ENCODE measurements around the gene MPRIP. TPM values are rescaled to one million over a fixed set of nuclear protein-coding genes. Genes with fewer than 3 reads are reported as not detected.

The MPRIP gene
- total RNA-seq, 1 experiment from 2014 or later, result 140 TPM

DNA sequence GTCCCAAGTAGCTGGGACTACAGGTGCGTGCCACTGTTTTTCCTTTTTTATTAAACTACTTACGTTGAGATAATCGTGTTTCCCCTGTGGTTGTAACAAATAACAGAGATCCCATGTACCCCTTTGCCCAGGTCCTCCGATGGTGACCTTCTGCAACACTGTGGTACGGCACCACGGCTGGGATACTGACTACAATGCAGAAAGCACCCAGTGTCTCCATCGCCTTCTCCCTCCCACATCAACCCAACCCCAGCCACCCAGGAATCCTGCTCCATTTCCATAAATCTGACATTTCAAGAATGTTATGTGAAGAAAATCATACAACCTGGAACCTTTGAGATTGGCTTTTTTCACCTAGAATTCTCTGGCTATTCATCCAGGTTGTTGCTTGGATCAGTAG, 22.1 kb downstream of the MPRIP start:
- no peak overlapping the region for H3K4me3 Mint-ChIP-seq
- H3K27ac Mint-ChIP-seq, result 0 out of 2 replicates have a peak overlapping the region, but pooled peaks have one; percentile 38
- TF ChIP-seq ZNF423 (CRISPR knock-in tag; IDR thresholded peaks at IDR 0.05) (no peak), MXD4 (CRISPR knock-in tag; IDR thresholded peaks at IDR 0.05; ENCODE audit: borderline replicate concordance) (no peak)
- TF ChIP-seq, protein P1, sequence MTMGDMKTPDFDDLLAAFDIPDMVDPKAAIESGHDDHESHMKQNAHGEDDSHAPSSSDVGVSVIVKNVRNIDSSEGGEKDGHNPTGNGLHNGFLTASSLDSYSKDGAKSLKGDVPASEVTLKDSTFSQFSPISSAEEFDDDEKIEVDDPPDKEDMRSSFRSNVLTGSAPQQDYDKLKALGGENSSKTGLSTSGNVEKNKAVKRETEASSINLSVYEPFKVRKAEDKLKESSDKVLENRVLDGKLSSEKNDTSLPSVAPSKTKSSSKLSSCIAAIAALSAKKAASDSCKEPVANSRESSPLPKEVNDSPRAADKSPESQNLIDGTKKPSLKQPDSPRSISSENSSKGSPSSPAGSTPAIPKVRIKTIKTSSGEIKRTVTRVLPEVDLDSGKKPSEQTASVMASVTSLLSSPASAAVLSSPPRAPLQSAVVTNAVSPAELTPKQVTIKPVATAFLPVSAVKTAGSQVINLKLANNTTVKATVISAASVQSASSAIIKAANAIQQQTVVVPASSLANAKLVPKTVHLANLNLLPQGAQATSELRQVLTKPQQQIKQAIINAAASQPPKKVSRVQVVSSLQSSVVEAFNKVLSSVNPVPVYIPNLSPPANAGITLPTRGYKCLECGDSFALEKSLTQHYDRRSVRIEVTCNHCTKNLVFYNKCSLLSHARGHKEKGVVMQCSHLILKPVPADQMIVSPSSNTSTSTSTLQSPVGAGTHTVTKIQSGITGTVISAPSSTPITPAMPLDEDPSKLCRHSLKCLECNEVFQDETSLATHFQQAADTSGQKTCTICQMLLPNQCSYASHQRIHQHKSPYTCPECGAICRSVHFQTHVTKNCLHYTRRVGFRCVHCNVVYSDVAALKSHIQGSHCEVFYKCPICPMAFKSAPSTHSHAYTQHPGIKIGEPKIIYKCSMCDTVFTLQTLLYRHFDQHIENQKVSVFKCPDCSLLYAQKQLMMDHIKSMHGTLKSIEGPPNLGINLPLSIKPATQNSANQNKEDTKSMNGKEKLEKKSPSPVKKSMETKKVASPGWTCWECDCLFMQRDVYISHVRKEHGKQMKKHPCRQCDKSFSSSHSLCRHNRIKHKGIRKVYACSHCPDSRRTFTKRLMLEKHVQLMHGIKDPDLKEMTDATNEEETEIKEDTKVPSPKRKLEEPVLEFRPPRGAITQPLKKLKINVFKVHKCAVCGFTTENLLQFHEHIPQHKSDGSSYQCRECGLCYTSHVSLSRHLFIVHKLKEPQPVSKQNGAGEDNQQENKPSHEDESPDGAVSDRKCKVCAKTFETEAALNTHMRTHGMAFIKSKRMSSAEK (CRISPR knock-in tag; IDR thresholded peaks at IDR 0.05; ENCODE audit: borderline replicate concordance), result no peak
- TF ChIP-seq, protein P2, sequence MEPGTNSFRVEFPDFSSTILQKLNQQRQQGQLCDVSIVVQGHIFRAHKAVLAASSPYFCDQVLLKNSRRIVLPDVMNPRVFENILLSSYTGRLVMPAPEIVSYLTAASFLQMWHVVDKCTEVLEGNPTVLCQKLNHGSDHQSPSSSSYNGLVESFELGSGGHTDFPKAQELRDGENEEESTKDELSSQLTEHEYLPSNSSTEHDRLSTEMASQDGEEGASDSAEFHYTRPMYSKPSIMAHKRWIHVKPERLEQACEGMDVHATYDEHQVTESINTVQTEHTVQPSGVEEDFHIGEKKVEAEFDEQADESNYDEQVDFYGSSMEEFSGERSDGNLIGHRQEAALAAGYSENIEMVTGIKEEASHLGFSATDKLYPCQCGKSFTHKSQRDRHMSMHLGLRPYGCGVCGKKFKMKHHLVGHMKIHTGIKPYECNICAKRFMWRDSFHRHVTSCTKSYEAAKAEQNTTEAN (CRISPR knock-in tag; IDR thresholded peaks at IDR 0.05), result no peak
- DNase-seq (ENCODE audit: low spot score), result no peak
- POLR2A ChIA-PET, result no interaction called here
- H3K9me3 Mint-ChIP-seq, result no peaks in the 10 kb centered on the region
- H3K36me3 Mint-ChIP-seq, result no peaks in the 10 kb centered on the region
- CTCF ChIA-PET, result no interaction called here
- H3K27me3 Mint-ChIP-seq (ENCODE audit: low read depth), result no peaks in the 10 kb centered on the region
- no peak for ATAC-seq
- H3K4me1 Mint-ChIP-seq, result peaks cover 4% of the 10 kb centered on the region; the same call in 1 of the 2 replicates

DNA sequence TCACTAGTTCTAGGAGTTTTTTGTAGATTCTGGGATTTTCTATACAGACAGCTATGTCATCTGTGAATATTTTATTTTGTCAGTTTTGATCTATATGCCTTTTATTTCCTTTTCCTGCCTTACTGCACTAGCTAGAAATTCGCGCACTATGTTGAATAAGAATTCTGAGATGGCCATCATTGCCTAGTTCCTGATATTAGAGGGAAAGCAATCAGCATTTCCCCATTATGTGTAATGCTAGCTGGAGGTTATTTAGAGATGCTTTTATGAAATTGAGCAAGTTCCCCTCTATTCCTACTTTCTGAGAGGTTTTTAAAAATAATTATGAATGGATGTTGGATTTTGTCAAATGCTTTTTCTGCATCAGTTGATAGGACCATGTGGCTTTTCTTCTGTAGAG, 23.8 kb downstream of the MPRIP start:
- Mint-ChIP-seq H3K27me3 (ENCODE audit: low read depth) (no peaks in the 10 kb centered on the region), H3K9me3 (peaks cover 10% of the 10 kb centered on the region), H3K4me3 (no peak overlapping the region), H3K36me3 (peaks cover 7% of the 10 kb centered on the region), H3K4me1 (peaks cover 4% of the 10 kb centered on the region; the same call in 1 of the 2 replicates), H3K27ac (no peak overlapping the region; the same call in 1 of the 2 replicates)
- ChIA-PET CTCF (interaction anchor here (1.8 kb wide), 1 partner anchor 74 kb away, joined by 4 read pairs; no protein-coding TSS in a partner anchor), POLR2A (no interaction called here)
- TF ChIP-seq, protein P3, sequence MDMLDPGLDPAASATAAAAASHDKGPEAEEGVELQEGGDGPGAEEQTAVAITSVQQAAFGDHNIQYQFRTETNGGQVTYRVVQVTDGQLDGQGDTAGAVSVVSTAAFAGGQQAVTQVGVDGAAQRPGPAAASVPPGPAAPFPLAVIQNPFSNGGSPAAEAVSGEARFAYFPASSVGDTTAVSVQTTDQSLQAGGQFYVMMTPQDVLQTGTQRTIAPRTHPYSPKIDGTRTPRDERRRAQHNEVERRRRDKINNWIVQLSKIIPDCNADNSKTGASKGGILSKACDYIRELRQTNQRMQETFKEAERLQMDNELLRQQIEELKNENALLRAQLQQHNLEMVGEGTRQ (CRISPR knock-in tag; IDR thresholded peaks at IDR 0.05), result no peak
- TF ChIP-seq, protein P4, sequence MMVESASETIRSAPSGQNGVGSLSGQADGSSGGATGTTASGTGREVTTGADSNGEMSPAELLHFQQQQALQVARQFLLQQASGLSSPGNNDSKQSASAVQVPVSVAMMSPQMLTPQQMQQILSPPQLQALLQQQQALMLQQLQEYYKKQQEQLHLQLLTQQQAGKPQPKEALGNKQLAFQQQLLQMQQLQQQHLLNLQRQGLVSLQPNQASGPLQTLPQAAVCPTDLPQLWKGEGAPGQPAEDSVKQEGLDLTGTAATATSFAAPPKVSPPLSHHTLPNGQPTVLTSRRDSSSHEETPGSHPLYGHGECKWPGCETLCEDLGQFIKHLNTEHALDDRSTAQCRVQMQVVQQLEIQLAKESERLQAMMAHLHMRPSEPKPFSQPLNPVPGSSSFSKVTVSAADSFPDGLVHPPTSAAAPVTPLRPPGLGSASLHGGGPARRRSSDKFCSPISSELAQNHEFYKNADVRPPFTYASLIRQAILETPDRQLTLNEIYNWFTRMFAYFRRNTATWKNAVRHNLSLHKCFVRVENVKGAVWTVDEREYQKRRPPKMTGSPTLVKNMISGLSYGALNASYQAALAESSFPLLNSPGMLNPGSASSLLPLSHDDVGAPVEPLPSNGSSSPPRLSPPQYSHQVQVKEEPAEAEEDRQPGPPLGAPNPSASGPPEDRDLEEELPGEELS (CRISPR knock-in tag; IDR thresholded peaks at IDR 0.05), result no peak
- TF ChIP-seq, protein P5, sequence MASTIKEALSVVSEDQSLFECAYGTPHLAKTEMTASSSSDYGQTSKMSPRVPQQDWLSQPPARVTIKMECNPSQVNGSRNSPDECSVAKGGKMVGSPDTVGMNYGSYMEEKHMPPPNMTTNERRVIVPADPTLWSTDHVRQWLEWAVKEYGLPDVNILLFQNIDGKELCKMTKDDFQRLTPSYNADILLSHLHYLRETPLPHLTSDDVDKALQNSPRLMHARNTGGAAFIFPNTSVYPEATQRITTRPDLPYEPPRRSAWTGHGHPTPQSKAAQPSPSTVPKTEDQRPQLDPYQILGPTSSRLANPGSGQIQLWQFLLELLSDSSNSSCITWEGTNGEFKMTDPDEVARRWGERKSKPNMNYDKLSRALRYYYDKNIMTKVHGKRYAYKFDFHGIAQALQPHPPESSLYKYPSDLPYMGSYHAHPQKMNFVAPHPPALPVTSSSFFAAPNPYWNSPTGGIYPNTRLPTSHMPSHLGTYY (CRISPR knock-in tag; IDR thresholded peaks at IDR 0.05), result no peak
- TF ChIP-seq NFE2L1 (CRISPR knock-in tag; IDR thresholded peaks at IDR 0.05) (no peak), JUN (CRISPR knock-in tag; IDR thresholded peaks at IDR 0.05) (no peak), SP1 (CRISPR knock-in tag; conservative IDR thresholded peaks at IDR 0.05) (no peak), HMGA2 (CRISPR knock-in tag; IDR thresholded peaks at IDR 0.05) (no peak), CREM (CRISPR knock-in tag; IDR thresholded peaks at IDR 0.05) (no peak), ELF4 (CRISPR knock-in tag; IDR thresholded peaks at IDR 0.05; ENCODE audit: low read depth) (no peak), ZNF121 (CRISPR knock-in tag; IDR thresholded peaks at IDR 0.05) (no peak), ZNF219 (CRISPR knock-in tag; IDR thresholded peaks at IDR 0.05; ENCODE audit: borderline replicate concordance) (no peak)
- TF ChIP-seq, protein P6, sequence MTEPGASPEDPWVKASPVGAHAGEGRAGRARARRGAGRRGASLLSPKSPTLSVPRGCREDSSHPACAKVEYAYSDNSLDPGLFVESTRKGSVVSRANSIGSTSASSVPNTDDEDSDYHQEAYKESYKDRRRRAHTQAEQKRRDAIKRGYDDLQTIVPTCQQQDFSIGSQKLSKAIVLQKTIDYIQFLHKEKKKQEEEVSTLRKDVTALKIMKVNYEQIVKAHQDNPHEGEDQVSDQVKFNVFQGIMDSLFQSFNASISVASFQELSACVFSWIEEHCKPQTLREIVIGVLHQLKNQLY (CRISPR knock-in tag; IDR thresholded peaks at IDR 0.05), result no peak
- TF ChIP-seq, protein P7, sequence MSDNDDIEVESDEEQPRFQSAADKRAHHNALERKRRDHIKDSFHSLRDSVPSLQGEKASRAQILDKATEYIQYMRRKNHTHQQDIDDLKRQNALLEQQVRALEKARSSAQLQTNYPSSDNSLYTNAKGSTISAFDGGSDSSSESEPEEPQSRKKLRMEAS (CRISPR knock-in tag; IDR thresholded peaks at IDR 0.05), result no peak
- TF ChIP-seq, protein P8, sequence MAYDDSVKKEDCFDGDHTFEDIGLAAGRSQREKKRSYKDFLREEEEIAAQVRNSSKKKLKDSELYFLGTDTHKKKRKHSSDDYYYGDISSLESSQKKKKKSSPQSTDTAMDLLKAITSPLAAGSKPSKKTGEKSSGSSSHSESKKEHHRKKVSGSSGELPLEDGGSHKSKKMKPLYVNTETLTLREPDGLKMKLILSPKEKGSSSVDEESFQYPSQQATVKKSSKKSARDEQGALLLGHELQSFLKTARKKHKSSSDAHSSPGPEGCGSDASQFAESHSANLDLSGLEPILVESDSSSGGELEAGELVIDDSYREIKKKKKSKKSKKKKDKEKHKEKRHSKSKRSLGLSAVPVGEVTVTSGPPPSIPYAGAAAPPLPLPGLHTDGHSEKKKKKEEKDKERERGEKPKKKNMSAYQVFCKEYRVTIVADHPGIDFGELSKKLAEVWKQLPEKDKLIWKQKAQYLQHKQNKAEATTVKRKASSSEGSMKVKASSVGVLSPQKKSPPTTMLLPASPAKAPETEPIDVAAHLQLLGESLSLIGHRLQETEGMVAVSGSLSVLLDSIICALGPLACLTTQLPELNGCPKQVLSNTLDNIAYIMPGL (CRISPR knock-in tag; IDR thresholded peaks at IDR 0.05), result no peak
- DNase-seq (ENCODE audit: low spot score) (no peak), ATAC-seq (no peak)
